ENCODE measurements around the gene CDK18. TPM values are rescaled to one million over a fixed set of nuclear protein-coding genes. Genes with fewer than 3 reads are reported as not detected.

Gene CDK18
- total and polyA plus RNA-seq, 4 donors, result 2.4 to 3.7 (median 3.1) TPM

DNA sequence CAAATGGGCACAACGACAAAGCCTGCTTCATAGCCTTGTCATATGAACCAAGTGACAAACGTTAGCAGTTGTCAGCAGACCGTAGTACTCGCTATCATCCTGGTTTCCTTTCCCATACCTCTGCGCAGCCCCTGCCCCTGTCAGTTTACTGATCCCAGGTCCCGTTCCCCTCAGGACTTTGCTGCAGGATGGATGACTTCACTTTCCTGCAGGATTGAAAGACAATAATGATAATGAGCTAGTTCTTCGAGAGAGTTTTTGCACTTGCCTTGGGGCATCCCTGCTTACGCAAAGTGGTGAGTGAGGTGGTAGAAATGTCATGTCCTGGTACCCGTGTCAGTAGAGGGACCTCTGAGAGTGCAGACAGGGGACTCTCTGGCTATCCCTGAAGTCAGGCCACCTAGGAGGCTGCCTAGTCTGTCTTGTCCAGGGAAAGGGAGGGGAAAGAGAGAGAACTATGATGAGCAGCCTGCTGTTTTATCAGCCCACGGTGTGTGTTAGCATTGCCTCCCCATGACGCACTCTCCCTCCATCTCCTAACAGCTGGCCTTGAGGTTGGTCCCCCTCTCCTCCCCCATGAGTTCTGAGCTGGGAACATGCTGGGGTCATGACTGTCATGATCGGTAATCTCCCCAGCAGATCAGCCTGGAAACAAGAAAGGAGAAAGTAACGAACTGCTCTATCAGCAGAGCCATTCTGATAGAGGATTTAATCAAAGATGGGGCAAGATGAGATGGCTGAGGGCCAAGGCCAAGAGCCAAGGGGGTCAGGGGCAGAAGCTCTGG, 73.6 kb downstream of the CDK18 start:
- no peak for TF ChIP-seq HNF4A (conservative IDR thresholded peaks at IDR 0.05)
- no peak for TF ChIP-seq YY1 (IDR thresholded peaks at IDR 0.05)
- TF ChIP-seq, protein P1, sequence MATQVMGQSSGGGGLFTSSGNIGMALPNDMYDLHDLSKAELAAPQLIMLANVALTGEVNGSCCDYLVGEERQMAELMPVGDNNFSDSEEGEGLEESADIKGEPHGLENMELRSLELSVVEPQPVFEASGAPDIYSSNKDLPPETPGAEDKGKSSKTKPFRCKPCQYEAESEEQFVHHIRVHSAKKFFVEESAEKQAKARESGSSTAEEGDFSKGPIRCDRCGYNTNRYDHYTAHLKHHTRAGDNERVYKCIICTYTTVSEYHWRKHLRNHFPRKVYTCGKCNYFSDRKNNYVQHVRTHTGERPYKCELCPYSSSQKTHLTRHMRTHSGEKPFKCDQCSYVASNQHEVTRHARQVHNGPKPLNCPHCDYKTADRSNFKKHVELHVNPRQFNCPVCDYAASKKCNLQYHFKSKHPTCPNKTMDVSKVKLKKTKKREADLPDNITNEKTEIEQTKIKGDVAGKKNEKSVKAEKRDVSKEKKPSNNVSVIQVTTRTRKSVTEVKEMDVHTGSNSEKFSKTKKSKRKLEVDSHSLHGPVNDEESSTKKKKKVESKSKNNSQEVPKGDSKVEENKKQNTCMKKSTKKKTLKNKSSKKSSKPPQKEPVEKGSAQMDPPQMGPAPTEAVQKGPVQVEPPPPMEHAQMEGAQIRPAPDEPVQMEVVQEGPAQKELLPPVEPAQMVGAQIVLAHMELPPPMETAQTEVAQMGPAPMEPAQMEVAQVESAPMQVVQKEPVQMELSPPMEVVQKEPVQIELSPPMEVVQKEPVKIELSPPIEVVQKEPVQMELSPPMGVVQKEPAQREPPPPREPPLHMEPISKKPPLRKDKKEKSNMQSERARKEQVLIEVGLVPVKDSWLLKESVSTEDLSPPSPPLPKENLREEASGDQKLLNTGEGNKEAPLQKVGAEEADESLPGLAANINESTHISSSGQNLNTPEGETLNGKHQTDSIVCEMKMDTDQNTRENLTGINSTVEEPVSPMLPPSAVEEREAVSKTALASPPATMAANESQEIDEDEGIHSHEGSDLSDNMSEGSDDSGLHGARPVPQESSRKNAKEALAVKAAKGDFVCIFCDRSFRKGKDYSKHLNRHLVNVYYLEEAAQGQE (IDR thresholded peaks at IDR 0.05), result no peak
- TF ChIP-seq NR2F2 (IDR thresholded peaks at IDR 0.05), result no peak
- no peak for TF ChIP-seq HNF4G (IDR thresholded peaks at IDR 0.05)
- no peak for TF ChIP-seq TAF1 (conservative IDR thresholded peaks at IDR 0.05)
- TF ChIP-seq RAD21 (IDR thresholded peaks at IDR 0.05), result no peak
- TF ChIP-seq GABPA (IDR thresholded peaks at IDR 0.05 in 1 of 2, conservative IDR thresholded peaks at IDR 0.05 in 1 of 2), result no peak
- no peak for TF ChIP-seq EGR1 (IDR thresholded peaks at IDR 0.05; ENCODE audit: low read depth in 2 of 2)
- TF ChIP-seq RXRA (IDR thresholded peaks at IDR 0.05), result no peak
- no peak for TF ChIP-seq JUND (IDR thresholded peaks at IDR 0.05)
- TF ChIP-seq, protein P2, sequence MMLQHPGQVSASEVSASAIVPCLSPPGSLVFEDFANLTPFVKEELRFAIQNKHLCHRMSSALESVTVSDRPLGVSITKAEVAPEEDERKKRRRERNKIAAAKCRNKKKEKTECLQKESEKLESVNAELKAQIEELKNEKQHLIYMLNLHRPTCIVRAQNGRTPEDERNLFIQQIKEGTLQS (IDR thresholded peaks at IDR 0.05), result no peak
- TF ChIP-seq, protein P3, sequence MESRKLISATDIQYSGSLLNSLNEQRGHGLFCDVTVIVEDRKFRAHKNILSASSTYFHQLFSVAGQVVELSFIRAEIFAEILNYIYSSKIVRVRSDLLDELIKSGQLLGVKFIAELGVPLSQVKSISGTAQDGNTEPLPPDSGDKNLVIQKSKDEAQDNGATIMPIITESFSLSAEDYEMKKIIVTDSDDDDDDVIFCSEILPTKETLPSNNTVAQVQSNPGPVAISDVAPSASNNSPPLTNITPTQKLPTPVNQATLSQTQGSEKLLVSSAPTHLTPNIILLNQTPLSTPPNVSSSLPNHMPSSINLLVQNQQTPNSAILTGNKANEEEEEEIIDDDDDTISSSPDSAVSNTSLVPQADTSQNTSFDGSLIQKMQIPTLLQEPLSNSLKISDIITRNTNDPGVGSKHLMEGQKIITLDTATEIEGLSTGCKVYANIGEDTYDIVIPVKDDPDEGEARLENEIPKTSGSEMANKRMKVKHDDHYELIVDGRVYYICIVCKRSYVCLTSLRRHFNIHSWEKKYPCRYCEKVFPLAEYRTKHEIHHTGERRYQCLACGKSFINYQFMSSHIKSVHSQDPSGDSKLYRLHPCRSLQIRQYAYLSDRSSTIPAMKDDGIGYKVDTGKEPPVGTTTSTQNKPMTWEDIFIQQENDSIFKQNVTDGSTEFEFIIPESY (IDR thresholded peaks at IDR 0.05), result no peak
- no peak for TF ChIP-seq FOXA2 (IDR thresholded peaks at IDR 0.05)
- H3K27ac ChIP-seq (ENCODE audit: low read depth in 1 of 2, low read length in 2 of 2), result no peak overlapping the region
- 58% methylated on average over 13 of the region's 13 CpGs for WGBS

DNA sequence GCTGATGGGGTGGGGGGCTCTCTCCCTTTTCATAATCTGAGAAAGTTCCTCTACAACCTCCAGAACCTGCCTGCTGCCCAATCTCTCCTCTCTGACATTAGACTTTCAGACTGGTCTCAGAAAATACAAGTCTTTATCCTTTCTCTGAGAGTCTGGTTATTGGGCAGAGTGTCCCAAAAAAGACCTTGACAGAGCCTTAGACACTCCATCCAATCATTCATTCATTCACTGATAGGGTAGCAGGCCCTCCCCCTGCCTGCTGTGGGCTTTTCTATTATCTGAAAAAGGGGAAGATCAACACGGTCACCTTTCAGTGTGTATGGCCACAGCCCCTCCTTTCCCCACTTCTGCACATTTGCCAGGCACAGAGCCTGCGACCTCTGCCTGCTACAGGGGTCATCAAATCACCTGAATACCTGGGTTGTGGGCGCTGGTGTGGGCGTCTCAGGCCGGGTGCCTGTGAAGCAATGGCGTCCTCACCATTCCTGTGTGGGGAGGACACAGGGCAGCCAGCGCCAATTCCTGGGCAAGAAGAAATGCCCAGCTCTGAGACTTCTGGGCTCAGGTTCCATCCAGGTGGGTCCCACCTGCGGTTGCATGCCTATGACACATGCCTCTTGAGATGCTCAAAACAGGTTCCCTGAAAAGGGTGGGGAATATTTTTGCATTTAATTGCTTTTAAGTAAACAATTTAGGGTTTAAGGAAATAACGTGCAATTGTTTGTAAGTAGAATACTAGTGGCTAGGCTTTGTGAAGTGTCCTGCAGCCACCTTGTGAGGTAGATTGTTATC, 74.5 kb downstream of the CDK18 start:
- H3K9ac ChIP-seq (ENCODE audit: low read depth in 1 of 2, low read length in 2 of 2), result no peak overlapping the region
- H3K27ac ChIP-seq (ENCODE audit: low read depth in 1 of 2, low read length in 2 of 2), result no peak overlapping the region
- H3K4me1 ChIP-seq (ENCODE audit: control insufficient read depth in 4 of 4, insufficient read depth in 4 of 4, low read length in 3 of 4), result no peaks in the 10 kb centered on the region
- H3K27me3 ChIP-seq (ENCODE audit: control insufficient read depth in 4 of 4, insufficient read depth in 4 of 4, low read length in 3 of 4), result peaks cover 0 to 12% (median 2%) of the 10 kb centered on the region in 4 donors
- WGBS, result 65% methylated on average over 9 of the region's 9 CpGs
- H3K36me3 ChIP-seq (ENCODE audit: control insufficient read depth in 4 of 4, insufficient read depth in 3 of 4, low read depth in 1 of 4, low read length in 3 of 4), result no peaks in the 10 kb centered on the region
- H3K4me3 ChIP-seq (ENCODE audit: low read depth in 1 of 3, low read length in 3 of 3), result no peak overlapping the region
- no peaks in the 10 kb centered on the region for H3K9me3 ChIP-seq (ENCODE audit: control insufficient read depth in 4 of 4, low read length in 3 of 4)
- DNase-seq (ENCODE audit: low spot score), result no peak
- TF ChIP-seq, protein P4, sequence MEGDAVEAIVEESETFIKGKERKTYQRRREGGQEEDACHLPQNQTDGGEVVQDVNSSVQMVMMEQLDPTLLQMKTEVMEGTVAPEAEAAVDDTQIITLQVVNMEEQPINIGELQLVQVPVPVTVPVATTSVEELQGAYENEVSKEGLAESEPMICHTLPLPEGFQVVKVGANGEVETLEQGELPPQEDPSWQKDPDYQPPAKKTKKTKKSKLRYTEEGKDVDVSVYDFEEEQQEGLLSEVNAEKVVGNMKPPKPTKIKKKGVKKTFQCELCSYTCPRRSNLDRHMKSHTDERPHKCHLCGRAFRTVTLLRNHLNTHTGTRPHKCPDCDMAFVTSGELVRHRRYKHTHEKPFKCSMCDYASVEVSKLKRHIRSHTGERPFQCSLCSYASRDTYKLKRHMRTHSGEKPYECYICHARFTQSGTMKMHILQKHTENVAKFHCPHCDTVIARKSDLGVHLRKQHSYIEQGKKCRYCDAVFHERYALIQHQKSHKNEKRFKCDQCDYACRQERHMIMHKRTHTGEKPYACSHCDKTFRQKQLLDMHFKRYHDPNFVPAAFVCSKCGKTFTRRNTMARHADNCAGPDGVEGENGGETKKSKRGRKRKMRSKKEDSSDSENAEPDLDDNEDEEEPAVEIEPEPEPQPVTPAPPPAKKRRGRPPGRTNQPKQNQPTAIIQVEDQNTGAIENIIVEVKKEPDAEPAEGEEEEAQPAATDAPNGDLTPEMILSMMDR (IDR thresholded peaks at IDR 0.05; ENCODE audit: low read depth, low read length, missing input control), result no peak
- TF ChIP-seq JUND (IDR thresholded peaks at IDR 0.05) (no peak), FOXA1 (IDR thresholded peaks at IDR 0.05) (no peak), NR2F2 (IDR thresholded peaks at IDR 0.05) (no peak), HNF4G (IDR thresholded peaks at IDR 0.05) (no peak), TAF1 (conservative IDR thresholded peaks at IDR 0.05) (no peak), GABPA (IDR thresholded peaks at IDR 0.05 in 1 of 2, conservative IDR thresholded peaks at IDR 0.05 in 1 of 2) (no peak), YY1 (IDR thresholded peaks at IDR 0.05) (no peak), EGR1 (IDR thresholded peaks at IDR 0.05; ENCODE audit: low read depth in 2 of 2) (no peak)
- TF ChIP-seq, protein P1 (IDR thresholded peaks at IDR 0.05), result no peak
- TF ChIP-seq, protein P5, sequence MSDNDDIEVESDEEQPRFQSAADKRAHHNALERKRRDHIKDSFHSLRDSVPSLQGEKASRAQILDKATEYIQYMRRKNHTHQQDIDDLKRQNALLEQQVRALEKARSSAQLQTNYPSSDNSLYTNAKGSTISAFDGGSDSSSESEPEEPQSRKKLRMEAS (IDR thresholded peaks at IDR 0.05), result no peak

More for the DNA sequence above, 73.6 kb downstream of the CDK18 start:
- Histone ChIP-seq H3K9ac (ENCODE audit: low read depth in 1 of 2, low read length in 2 of 2) (no peak overlapping the region), H3K36me3 (ENCODE audit: control insufficient read depth in 4 of 4, insufficient read depth in 3 of 4, low read depth in 1 of 4, low read length in 3 of 4) (no peaks in the 10 kb centered on the region), H3K9me3 (ENCODE audit: control insufficient read depth in 4 of 4, low read length in 3 of 4) (no peaks in the 10 kb centered on the region), H3K4me3 (ENCODE audit: low read depth in 1 of 3, low read length in 3 of 3) (no peak overlapping the region), H3K4me1 (ENCODE audit: control insufficient read depth in 4 of 4, insufficient read depth in 4 of 4, low read length in 3 of 4) (no peaks in the 10 kb centered on the region), H3K27me3 (ENCODE audit: control insufficient read depth in 4 of 4, insufficient read depth in 4 of 4, low read length in 3 of 4) (peaks cover 0 to 12% (median 2%) of the 10 kb centered on the region in 4 donors)
- no peak for DNase-seq (ENCODE audit: low spot score)
